HepG2 (cell line): ENCODE data around the gene C1RL. TPM values are rescaled to one million over a fixed set of nuclear protein-coding genes. Genes with fewer than 3 reads are reported as not detected.

ENCODE experiments used
- CHD2 ChIP-seq: IDR thresholded peaks from 2 replicates; pipeline ENCODE4 v1.6.1; 2011; ENCODE audit warnings: low read depth, low read length, improper control_type of control experiment
- DNMT1 ChIP-seq: sonication (generic); formaldehyde crosslinking; IDR thresholded peaks from 2 replicates; pipeline ENCODE4 v1.5.1; 2020; ENCODE audit warnings: mild to moderate bottlenecking, missing genetic modification reagents
- ERF ChIP-seq: IDR thresholded peaks from 2 replicates; pipeline ENCODE4 v1.6.1; 2018; ENCODE audit warnings: missing biosample characterization, missing genetic modification reagents
- HOXA5 ChIP-seq: sonication (generic); formaldehyde crosslinking; IDR thresholded peaks from 2 replicates; pipeline ENCODE4 v1.4.0; 2020; ENCODE audit warnings: missing genetic modification reagents
- MED13 ChIP-seq: sonication (generic); formaldehyde crosslinking; IDR thresholded peaks from 2 replicates; pipeline ENCODE4 v1.5.0; 2020; ENCODE audit warnings: missing genetic modification reagents
- MLLT10 ChIP-seq: sonication (generic); formaldehyde crosslinking; IDR thresholded peaks from 2 replicates; pipeline ENCODE4 v1.4.0; 2020; ENCODE audit warnings: missing genetic modification reagents
- MYPOP ChIP-seq: sonication (generic); formaldehyde crosslinking; IDR thresholded peaks from 2 replicates; pipeline ENCODE4 v1.8.1; 2023; ENCODE audit warnings: mild to moderate bottlenecking, moderate library complexity, missing genetic modification reagents
- SALL1 ChIP-seq: sonication (generic); formaldehyde crosslinking; IDR thresholded peaks from 2 replicates; pipeline ENCODE4 v1.8.0; 2022; ENCODE audit warnings: mild to moderate bottlenecking, missing genetic modification reagents
- SMYD3 ChIP-seq: sonication (generic); formaldehyde crosslinking; IDR thresholded peaks from 2 replicates; pipeline ENCODE4 v1.8.1; 2023; ENCODE audit warnings: mild to moderate bottlenecking, missing genetic modification reagents
- SP1 ChIP-seq, 2 experiments: fragments of 450-650 bp in 1 of 2; sonication (generic) in 1 of 2; formaldehyde crosslinking in 1 of 2; IDR thresholded peaks; 2 replicates each; pipeline versions ENCODE4 v1.4.0 to v1.6.1; 2016 to 2020; ENCODE audit warnings: missing genetic modification reagents in 1 of 2
- ZBTB39 ChIP-seq: sonication (generic); formaldehyde crosslinking; IDR thresholded peaks from 2 replicates; pipeline ENCODE4 v1.5.0; 2020; ENCODE audit warnings: missing genetic modification reagents
- ZHX2 ChIP-seq, 2 experiments: sonication (generic) in 1 of 2; formaldehyde crosslinking in 1 of 2; IDR thresholded peaks; 2 replicates each; pipeline versions ENCODE4 v1.6.1 to v1.9.0; 2014 to 2022; ENCODE audit warnings: antibody characterized with exemption in 1 of 2, borderline replicate concordance in 1 of 2, inconsistent platforms in 1 of 2, low read depth in 1 of 2, missing genetic modification reagents in 1 of 2
- ZNF335 ChIP-seq: sonication (generic); formaldehyde crosslinking; IDR thresholded peaks from 2 replicates; pipeline ENCODE4 v1.4.0; 2020; ENCODE audit warnings: missing genetic modification reagents
- ZNF432 ChIP-seq: sonication (generic); formaldehyde crosslinking; IDR thresholded peaks from 2 replicates; pipeline ENCODE4 v1.5.0; 2020; ENCODE audit warnings: missing genetic modification reagents, mild to moderate bottlenecking, borderline replicate concordance
- ZNF44 ChIP-seq: sonication (generic); formaldehyde crosslinking; IDR thresholded peaks from 2 replicates; pipeline ENCODE4 v1.5.1; 2020; ENCODE audit warnings: mild to moderate bottlenecking, missing genetic modification reagents
- ZNF510 ChIP-seq: sonication (generic); formaldehyde crosslinking; IDR thresholded peaks from 2 replicates; pipeline ENCODE4 v1.4.0; 2020; ENCODE audit warnings: low read depth, mild to moderate bottlenecking, missing genetic modification reagents
- ZNF597 ChIP-seq: sonication (generic); formaldehyde crosslinking; IDR thresholded peaks from 2 replicates; pipeline ENCODE4 v1.5.0; 2020; ENCODE audit warnings: missing genetic modification reagents
- ZNF746 ChIP-seq: sonication (generic); formaldehyde crosslinking; IDR thresholded peaks from 2 replicates; pipeline ENCODE4 v1.8.0; 2022; ENCODE audit warnings: mild to moderate bottlenecking, missing genetic modification reagents
- ZNF891 ChIP-seq: sonication (generic); formaldehyde crosslinking; IDR thresholded peaks from 2 replicates; pipeline ENCODE4 v1.5.0; 2020; ENCODE audit warnings: mild to moderate bottlenecking, missing genetic modification reagents
- polyA plus RNA-seq, 8 experiments: library from polyadenylated mRNA; depleted of rRNA in 3 of 8; stranded (reverse) in 7 of 8; unstranded in 1 of 8; fragments of >200 nt; fragmentation: Illumina TruSeq in 4 of 8; extraction: Trizol in 4 of 8; gene quantifications; 2 replicates each; pipeline versions ENCODE4 v1.2.1 to v1.2.3, GENCODE V29; 2011 to 2016; ENCODE audit warnings: low read depth in 4 of 8, missing spikeins in 1 of 8, mixed read lengths in 1 of 8; ENCODE audit not compliant: insufficient read depth in 1 of 8
- total RNA-seq, 5 experiments: library from RNA; depleted of rRNA; stranded (reverse); fragments of >200 nt; fragmentation: Illumina TruSeq; extraction: Trizol; gene quantifications; 2 replicates each; pipeline ENCODE4 v1.2.3, GENCODE V29; 2016; ENCODE audit warnings: low read depth in 1 of 5

C1RL gene
- total and polyA plus RNA-seq, 2 of the 13 experiments (the other 11 are each of a cell fraction or from before 2014, with no cell fraction given): 28.9 to 53.1 TPM

- TF ChIP-seq SALL1 (CRISPR knock-in tag) (peak; percentile 49), ZBTB39 (CRISPR knock-in tag) (no peak), ZNF891 (CRISPR knock-in tag) (0 out of 2 replicates have a peak, but pooled peaks have one; percentile 20), CHD2 (no peak; the same call in 1 of the 2 replicates), MED13 (CRISPR knock-in tag) (no peak), SMYD3 (no peak), ZNF44 (no peak), ZNF335 (CRISPR knock-in tag) (0 out of 2 replicates have a peak, but pooled peaks have one; percentile 22), DNMT1 (CRISPR knock-in tag) (no peak), ZNF510 (CRISPR knock-in tag) (no peak), SP1 (IDR thresholded peaks at IDR 0.05) (no peak), SP1 (CRISPR knock-in tag; IDR thresholded peaks at IDR 0.05) (no peak), HOXA5 (CRISPR knock-in tag) (0 out of 2 replicates have a peak, but pooled peaks have one; percentile 21), ZHX2 (IDR thresholded peaks at IDR 0.05; ENCODE audit: low read depth) (0 out of 2 replicates have a peak, but pooled peaks have one; percentile 15), ZHX2 (CRISPR knock-in tag; IDR thresholded peaks at IDR 0.05; ENCODE audit: borderline replicate concordance) (no peak), MYPOP (CRISPR knock-in tag) (no peak), ZNF597 (CRISPR knock-in tag) (no peak), MLLT10 (CRISPR knock-in tag) (no peak), ZNF746 (no peak), ZNF432 (no peak), ERF (CRISPR knock-in tag) (no peak)
These were observed 21.1 kb upstream of the C1RL start, which contains the start of gene CLSTN3 (continued) for GRCh38 chr12:7129872-7130691.
